DOHH2 (cell line): ENCODE data around the gene DDA1.

Experiments
- EZH2phosphoT487 ChIP-seq: fragments of 200-600 bp; sonication (generic); IDR thresholded peaks from 2 replicates; pipeline ENCODE4 v1.6.1; 2017; ENCODE audit warnings: borderline replicate concordance, mild to moderate bottlenecking, antibody characterized with exemption, low read length, moderate library complexity, mixed read lengths
- TF ChIP-seq, protein P1 (sequence below): fragments of 200-600 bp; sonication (generic); IDR thresholded peaks from one replicate; pipeline ENCODE4 v1.5.1; 2014; ENCODE audit warnings: antibody characterized with exemption, mild to moderate bottlenecking, low read depth, low read length; ENCODE audit not compliant: poor library complexity, severe bottlenecking

DNA sequence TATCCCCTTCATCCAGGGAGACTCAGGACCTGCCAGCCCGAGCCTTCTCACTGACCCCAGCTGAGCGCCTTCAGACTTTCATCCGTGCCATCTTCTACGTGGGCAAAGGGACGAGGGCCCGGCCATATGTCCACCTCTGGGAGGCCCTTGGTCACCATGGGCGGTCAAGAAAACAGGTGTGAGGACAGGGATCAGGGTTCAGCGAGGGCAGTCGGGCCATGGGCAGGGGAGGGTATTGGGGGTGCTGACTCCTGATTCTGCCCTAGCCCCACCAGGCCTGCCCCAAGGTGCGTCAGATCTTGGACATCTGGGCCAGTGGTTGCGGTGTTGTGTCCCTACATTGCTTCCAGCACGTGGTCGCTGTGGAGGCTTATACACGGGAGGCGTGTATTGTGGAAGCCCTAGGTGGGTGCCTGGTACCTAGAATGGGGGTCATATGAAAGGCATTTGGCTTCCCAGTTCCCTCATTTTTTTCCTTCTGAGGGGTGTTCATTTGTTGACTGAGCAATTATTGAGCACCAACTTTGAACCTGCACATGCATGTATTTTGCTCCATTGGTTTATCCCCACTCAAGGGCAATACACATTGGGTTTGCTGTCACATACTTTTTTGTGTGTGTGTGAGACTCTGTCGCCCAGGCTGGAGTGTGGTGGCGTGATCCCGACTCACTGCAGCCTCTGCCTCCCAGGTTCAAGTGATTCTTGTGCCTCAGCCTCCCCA, 23.8 kb upstream of the DDA1 start:
- TF ChIP-seq, protein P1, sequence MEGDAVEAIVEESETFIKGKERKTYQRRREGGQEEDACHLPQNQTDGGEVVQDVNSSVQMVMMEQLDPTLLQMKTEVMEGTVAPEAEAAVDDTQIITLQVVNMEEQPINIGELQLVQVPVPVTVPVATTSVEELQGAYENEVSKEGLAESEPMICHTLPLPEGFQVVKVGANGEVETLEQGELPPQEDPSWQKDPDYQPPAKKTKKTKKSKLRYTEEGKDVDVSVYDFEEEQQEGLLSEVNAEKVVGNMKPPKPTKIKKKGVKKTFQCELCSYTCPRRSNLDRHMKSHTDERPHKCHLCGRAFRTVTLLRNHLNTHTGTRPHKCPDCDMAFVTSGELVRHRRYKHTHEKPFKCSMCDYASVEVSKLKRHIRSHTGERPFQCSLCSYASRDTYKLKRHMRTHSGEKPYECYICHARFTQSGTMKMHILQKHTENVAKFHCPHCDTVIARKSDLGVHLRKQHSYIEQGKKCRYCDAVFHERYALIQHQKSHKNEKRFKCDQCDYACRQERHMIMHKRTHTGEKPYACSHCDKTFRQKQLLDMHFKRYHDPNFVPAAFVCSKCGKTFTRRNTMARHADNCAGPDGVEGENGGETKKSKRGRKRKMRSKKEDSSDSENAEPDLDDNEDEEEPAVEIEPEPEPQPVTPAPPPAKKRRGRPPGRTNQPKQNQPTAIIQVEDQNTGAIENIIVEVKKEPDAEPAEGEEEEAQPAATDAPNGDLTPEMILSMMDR = no peak
- TF ChIP-seq EZH2phosphoT487 = no peak
